NK-92 treated with Interleukin-12 subunit alpha and Interleukin-12 subunit beta, amount 100 ng/mL, for 24 hours (cell line): ENCODE measurements around the gene ATP8B1.

Experiments
- DNase-seq: peaks from one replicate; lab custom pipeline; 2025; lab: John Stamatoyannopoulos, UW

The ATP8B1 gene

DNA sequence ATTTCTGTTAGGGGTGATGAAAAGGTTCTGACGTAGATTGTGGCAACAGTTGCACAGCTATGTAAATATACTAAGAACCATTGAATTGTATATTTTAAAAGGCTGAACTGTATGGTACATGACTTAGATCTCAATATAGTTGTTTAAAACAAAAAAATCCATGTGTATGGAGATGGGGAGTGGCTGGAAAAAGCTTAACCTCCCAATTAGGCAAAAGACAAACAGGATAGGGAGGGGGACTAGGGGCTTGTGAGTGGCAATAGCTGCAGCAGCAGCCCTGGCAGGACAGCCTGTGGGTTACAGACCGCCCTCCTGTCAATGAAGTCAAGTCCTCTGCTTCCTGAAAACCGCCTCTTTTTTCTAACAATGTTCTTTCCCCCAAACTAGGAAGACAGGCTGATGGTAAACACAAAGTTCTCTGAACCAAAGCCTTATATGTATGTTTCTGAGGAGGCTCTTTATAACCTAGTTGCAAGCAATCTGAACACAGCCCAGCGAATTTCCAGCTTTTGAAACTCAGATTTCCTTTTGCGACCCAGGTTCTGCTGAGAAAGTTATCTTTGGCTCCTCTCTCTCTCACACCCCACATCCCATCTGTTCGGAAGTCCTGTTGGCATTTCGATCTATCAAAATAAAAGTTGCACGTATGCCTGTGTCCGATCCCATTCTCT, 10.3 kb downstream of the ATP8B1 start:
- DNase-seq, result no peak

DNA sequence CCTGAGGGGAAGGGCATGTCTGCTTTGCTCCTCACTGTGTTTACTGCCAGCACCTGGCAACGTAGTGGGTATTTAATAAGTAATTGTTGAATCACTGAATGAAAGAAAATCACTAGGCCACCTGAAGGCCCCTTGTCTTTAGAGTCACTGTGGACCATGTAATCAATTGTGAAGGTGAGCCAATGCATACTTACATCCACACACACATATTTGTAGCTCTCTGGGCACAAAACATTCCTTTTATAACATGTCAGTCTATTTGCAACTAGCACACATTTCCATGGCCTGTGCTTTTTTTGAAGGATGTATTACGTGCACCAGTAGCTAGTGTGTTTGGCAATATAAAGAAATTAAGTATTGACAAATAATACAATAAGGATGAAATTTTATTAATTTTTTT, 11.2 kb downstream of the ATP8B1 start:
- DNase-seq, result no peak

DNA sequence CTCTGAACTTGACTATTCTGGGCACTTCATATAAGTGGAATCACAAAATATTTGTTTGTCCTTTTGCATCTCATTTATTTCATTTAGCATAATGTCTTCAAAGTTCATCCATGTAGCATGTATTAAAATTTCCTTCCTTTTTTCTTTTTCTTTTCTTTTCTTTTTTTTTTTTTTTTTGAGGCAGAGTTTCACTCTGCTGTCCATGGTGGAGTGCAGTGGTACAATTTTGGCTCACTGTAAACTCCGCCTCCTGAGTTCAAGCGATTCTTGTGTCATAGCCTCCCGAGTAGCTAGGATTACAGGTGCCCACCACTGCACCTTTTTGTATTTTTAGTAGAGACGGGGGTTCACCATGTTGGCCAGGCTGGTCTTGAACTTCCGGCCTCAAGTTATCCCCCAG, 11.9 kb downstream of the ATP8B1 start:
- no peak for DNase-seq

DNA sequence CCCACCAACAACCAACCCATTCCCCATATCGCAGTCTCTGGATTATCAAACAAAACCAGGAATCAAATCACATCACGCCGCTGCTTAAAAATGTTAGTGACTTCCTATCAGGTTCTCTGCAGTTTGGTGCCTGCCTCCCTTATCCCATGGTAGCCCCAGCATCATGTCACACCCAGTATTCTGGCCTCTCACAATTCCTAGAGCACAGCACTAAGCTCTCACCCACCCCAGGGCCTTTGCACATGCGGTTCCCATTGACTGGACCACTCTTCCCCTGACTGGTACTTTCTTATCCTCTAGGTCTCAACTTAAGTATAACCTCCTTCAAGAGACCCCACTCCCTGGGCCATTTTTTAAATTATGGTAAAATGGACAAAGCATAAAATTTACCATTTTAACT, 12.8 kb downstream of the ATP8B1 start:
- no peak for DNase-seq

DNA sequence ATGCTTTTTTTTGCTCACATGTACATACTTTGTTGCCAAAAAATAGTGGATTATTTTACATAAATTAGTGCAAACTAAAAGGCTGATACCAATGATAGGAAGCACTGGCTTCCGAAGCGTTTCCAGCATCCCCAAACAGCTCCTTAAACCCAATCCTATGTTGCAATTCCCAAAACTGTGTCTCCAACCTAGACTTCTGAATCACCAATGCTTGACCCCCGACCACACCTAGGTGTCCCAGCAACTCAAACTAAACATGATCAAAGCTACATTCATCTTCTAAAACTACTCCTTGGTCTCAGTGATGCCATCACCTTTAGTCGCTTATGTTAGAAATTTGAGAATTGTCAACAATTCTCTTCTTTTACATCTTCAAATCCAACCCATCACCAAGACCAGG, 13.4 kb downstream of the ATP8B1 start:
- no peak for DNase-seq

DNA sequence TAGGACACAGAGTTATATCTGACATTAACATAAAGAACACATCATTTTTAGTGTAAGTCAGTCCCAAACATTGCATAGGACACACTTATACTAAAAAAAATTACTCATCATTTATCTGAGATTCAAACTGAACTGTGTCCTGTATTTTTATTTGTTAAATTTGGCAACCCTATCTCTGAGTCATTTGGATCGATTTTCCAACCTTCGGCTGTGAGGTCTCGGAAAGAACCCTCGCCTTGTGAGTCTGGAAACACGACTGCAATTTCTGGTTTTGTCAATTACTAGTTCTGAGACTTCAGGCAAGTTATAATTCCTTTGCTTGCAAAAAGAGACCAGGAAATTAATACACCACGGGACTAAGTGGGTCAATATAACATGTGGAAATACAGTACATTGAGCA, 14.0 kb downstream of the ATP8B1 start:
- DNase-seq, result no peak

DNA sequence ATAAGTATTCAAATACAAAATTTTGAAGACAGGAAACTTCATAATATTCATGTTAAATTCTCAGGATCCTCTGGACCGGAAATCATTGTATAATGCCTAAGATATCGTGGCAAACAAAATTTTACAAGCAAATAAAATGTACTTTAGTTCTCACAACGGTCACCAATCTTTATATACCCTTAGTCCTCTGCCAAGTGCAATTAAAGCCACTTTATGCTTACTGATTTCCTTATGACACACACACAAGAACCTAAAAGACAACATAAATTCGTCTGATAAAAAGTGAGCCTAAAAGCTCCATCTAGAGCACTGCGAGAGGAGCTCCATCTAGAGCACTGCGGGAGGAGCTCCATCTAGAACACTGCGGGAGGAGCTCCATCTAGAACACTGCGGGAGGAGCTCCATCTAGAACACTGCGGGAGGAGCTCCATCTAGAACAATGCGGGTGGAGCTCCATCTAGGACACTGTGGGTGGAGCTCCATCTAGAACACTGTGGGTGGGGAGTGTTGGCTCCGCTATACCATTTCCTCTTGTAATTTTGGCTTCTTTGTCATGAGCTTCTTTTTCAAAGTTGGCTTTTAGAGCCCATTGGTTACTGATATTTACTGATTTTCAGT, 15.9 kb downstream of the ATP8B1 start:
- DNase-seq, result no peak

DNA sequence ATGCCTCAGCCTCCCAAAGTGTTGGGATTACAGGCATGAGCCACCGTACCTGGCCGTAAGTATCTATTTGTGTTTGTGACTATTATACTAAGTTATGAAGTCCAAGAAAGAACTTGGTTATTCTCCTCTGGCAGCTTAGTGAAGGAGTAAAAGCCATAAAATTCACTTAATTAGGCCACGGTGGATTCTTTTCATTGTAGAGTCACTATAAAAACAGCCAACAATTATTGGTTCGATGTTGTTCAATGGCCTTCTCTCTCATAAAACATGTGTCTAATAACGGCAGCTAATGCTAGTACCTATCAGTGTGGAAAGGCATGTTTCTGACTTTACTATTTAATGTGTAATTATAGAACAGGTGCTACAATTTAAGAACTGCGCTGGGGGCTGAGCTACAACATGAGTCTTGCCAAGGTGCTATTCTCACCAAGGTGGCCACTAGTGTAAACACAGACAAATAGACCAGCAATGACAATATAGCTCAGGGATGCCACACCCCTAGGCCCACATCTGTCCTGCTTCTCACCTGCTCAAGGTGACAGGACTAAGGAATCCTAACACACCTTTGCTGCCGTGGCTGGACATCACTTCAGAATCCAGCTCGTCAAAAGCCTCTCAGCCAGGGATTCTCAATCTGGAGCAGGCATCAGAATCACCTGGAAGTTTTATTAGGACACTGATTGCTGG, 17.2 kb downstream of the ATP8B1 start:
- DNase-seq, result no peak

DNA sequence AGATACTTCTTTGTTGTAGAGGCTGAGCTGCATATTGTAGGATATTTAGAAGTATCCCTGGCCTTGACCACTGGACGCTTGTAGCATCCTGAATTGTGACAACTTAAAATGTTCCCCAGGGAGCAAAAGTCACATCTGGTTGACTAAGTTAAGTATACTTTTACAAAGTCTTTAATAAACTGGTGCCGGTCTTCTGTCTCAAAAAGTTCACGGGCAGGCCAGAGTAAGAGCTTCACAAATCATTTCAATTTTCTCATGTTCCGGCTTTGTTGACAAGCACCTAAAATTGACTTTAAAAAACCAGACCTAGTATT, 18.4 kb downstream of the ATP8B1 start:
- no peak for DNase-seq

DNA sequence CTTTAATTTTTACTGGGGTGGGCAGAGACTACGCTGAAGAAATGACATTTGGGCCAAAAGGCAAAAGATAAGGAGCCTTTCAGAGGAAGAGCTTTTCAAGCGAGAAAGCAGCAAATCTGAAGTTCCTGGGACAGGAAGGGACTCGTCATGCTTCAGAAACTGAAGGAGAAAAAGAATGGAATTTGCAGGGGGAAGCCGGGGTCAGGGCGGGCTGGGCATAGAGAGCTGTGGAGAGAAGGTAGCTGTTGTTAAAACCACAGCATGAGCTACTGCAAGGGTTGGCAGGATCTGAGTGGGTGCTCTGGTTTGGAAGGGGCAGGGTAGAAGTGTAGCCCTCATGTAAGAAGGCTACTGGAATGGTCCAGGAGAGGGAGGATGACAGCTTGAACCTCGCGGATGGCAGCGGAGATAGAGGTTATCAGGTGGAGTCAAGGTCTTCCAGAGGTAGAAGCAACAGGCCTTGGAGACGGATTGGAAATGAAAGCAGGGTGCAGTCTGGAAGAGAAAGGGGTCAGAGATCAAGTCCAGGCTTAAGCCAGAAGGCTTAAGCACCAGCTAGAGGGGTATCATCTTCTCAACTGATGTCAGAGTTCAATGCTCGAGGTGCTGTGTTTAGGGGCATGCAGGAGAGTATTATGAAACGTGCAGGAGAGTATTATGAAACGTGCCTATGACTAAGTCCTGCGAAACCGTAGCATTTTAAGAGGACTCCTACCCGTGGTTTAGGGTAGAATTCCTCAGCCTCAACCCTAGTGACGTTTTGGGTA, 18.9 kb downstream of the ATP8B1 start:
- no peak for DNase-seq

DNA sequence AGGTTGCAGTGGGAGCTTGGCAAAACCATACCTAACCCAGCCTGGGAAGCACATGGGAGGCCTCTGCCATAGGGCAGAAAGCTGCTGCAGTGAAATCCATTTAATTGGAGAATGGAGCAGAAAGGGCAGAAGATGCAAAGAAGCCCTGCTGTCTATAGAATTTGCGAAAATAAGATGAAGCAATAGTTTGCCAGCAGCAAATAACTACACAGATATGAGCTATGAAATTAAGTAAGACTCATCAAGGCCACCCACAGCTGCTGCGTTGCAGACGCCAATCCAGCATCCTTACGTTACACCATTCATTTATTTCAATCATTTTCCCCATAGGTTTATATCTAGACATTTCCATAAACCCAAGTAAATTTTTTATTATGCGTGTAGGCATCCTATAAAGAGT, 21.1 kb downstream of the ATP8B1 start:
- no peak for DNase-seq

DNA sequence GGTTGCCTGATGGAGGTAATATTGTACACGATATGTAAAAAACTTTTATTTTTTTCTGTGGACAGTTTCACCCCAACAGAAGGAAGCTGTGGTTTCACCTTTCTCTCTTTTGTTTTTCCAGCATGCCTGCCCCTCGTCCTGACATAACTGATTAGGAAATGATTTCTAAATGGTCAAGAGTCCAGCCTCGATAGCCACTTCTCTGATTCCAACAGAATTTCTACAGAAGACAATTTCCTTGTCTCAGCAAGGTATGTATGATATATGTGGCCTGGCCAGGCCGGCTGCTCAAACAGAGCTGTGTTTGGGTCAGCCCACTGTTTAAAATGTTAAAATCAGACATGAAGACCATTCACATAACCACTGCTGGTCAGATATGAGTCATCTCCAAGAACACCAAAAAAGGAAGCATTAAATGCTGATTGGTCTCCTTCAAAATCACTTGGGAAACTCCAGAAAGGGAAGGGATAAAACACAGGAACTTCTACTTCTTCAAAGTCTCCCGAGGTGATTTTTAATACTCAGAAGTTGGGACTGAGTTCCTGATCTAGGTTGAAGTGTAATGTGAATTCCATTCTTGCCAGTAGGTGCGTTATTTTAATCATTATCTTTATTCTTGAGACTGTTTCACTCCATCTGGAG, 22.3 kb downstream of the ATP8B1 start:
- no peak for DNase-seq

DNA sequence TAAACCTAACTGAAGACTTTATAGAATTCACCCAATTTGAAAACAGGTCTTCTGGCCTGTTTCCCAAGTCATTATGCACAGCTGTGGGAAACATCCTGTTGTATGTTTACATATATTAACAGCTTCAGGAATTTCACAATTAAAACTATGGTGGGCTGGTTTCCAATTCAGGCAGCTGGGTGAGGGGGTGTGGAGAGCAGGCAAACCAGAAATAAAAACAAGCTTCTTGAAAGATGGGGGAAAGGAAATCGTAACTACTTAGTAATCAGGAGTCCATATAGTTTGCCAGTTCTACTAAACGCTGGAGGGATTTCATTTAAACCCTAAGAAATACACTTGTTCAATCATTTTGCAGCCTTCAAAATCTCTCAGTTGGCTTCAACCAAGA, 22.8 kb downstream of the ATP8B1 start:
- DNase-seq, result no peak

DNA sequence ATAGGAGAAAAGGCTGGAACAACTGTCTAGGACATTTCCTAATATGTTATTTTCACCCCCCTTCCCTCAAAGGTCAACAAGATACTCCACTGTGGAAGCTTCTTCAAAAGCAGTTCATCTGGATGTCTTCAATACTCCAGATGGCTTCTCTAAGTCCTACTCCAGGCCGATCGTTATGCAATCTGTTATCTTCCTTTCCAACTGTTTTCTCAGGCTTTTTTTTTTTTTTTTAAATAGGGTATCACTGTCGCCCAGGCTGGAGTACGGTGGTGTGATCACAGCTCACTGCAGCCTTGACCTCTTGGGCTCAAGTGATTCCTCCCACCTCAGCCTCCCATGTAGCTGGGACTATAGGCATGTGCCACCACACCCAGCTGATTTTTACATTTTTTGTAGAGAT, 26.3 kb downstream of the ATP8B1 start:
- DNase-seq, result no peak

DNA sequence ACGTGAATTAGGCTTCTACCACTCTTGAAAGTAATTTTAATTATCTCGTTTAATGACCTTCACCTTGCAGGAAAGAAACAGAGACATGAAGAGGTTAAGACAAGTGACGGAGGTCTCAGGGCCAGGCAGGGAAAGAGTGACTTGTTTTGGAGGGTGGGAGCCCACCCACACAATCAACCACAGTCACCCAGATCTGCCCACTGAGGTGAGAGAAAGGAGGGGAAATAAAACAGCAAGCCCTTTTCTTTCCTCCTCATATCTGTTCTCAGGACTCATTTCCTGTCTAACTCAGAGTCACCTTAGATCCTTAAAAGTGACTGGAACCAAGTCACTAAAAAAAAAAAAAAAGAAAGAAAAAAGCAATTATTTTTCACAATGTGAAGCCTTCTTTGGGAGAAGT, 26.8 kb downstream of the ATP8B1 start:
- DNase-seq, result peak; percentile 3

DNA sequence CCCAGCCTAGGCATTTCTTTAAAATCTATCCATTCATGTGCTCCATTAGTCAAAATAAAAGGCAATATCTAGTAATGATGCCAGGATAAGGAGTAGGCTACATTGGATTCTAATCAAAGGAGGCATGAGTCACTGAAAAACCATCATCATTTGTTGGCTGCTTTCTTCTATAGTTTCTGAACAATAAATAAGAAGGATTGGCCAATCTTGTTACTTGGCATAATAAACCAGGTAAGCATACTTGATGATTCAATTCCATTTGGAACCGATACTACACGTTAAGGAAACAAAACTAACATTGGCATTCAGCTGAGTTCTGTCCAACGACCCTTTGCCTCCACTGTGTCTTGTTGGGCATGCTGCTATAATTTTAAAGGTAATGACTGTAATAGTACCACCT, 27.2 kb downstream of the ATP8B1 start:
- no peak for DNase-seq

DNA sequence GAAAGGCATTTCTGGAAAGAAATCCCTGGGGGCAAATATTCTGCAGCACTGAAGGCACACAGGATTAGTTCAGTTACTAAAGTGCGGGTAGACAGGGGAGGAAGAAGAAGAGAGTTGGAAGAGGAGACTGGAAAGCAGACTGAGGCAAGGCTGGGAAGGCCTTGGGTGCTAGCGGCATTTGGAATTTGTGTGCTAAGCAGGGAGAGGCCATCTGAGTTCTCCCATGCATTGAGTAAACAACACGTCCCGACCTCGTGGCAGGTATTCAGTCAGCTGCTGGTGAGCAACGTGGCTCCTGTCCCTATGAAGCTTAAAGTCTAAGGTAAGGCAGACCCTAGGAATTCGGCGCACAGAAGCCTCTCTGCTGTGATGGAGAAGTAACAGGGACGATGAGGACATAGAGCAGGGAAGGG, 30.7 kb downstream of the ATP8B1 start:
- no peak for DNase-seq

DNA sequence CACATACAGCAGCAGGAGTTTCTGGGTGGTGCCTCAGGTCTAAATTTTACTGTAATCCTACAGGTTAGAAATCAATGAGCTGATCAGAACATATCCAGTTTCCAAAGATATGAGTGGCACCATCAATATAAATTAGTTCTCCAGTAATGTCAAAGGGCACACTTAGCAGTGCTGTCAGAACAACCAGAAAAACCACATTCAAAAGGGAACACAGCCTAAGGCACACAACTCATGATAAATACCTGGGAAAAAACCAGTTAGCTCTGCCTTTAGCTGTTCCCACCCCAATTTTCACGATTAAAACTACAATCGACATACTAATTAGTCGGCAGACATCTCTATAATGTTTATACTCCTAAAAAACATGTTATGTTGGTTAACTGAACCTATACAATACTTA, 31.5 kb downstream of the ATP8B1 start:
- DNase-seq, result no peak

DNA sequence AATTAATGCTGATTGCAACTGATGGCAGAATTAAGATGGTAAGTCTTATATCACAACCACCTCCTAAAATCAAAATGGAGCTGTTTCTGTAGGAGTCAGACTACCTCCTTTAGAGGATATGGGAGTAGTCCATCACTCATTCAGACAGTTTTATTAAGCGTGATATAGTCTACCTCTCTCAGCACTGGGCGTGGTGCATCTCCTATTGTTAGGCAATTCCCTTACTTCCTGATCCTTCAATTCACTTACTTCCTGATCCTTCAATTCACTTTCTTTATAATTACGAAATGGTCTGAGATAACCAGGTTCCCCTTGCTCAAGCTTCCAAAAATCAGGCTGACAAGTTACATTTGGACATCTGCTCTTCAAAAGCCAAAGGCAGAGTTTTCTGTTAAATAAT, 31.9 kb downstream of the ATP8B1 start:
- DNase-seq, result no peak

DNA sequence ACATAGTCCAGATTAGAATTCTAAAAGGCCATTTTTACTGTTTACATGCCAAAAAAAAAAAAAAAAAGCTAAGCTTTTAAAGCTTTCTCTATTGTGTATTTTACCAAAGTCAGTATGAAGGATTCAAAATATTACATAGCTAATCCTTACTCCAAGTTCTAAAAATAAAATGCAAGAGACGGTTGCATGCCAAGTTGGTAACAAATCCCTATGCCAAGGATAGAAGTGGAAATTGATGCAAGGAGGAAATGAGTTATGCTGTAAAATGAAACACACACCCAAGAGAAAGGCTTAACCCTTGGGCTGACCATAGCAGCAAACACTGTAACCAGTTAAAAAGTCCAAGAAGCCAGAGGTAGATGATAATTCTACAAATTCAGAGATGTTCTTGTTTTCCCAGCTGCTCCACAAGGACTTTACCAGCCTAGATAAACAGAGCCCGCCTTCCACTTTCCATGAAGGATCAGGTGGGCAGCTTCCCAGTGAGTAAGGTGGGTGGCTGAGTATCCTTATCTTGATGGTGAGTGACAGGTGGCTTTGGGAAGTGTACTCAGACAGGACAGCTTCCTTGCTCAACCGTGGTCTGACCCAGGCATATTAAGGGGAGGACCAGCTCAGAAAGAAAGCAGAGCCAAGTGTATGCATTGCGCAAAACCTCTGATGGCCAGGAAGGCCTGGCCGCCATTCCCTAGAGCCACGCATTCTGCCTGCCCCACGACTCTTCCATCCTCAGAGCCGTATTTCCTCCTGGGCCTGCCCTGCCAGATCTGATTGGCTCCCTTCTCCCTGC, 34.4 kb downstream of the ATP8B1 start:
- no peak for DNase-seq

DNA sequence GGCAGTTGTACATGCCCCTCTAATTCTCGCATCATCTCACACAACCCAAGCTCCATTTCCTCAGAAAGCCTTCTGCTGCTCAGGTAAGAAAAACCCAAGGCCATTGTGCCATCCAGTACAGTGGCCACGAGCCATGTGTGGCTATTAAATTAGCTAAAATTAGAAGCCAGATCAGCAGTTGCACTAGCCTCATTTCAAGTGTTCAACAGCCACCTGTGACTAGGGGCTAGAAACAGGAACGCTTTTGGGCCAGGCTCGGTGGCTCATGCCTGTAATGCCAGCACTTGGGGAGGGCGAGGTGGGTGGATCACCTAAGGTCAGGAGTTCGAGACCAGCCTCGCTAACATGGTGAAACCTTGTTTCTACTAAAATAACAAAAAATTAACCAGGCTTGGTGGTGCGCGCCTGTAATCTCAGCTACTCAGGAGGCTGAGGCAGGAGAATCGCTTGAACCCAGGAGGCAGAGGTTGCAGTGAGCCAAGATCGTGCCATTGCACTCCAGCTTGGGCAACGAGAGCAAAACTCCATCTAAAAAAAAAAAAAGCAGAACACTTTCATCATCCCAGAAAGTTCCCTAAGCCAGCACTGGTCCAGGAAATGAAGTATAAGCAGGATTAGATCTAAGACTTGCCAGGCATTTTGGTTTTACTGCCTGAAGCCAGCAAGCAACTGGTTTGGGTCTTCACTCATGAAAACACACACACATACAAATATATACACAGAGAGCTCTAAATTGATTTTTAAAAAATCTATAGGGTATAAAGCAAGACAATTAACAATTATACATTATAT, 35.7 kb downstream of the ATP8B1 start:
- DNase-seq, result no peak
